ENCODE data around the gene CLSTN2.

The CLSTN2 gene

DNA sequence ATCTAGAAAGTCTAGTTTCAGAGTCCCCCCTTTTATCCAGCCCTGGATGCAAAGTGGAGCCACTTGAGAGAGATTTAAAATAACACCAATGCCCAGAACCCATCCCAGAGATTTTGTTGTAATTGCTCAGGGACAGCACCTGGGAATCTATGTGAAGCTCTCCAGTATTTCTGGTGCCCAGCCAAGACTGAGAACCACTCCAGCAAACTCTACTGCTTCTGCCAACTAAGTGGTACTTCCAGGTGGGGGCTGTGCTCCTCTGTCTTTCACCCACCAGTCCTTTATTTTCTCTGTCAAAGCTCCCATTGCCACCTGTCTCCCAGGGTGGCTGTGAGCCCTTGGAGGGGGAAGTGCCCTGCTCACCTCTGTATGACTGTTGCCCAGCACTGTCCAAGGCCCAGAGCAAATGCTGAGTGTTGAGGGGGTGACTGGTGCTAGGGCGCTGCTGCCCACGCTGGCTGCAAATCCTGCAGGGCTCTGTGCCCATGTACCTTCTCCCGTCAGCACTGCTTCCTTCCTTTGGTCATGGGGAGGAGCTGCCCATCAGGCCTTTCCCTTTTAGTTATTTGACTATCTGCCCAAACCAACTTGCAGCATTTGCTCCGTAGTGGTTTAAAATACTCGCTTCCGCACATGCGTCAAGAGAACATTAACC, 9.4 kb downstream of the CLSTN2 start:
- no peak for DNase-seq

DNA sequence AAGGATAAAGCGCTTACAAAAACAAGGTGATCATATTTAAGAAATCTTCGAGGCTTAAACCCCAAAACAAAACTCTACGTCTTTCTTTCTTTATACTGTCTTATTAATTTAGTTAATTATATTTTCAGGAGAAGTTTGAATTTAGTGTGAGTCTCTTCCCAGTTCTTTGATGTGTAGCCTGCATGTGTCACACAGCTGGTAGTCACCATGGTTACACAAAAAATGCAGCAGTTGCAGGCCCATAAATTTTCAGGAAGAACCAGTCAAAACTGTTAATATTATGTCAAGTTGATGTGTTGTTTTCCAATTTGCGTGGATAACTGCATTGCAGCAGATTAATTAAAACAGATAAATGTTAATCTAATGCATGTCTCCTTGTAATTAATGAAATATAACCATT, 10.4 kb downstream of the CLSTN2 start:
- no peak for DNase-seq

DNA sequence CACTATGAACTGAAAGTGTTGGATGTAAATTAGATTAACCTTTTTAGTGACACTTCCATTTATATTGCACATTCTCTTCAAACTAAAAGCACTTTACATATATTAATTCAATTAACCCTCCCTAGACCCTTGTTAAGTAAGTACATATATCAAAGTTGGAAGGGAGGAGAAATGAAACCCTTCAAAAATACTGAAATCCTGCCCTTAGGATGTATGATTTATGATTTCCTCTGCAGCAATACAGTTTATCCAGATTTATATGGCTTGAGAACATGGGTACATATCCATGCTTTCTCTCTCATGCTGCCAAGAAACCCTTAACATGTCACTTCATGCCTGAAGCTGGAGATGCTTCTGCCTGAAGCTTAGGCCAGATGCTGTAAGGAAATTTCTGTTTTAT, 11.0 kb downstream of the CLSTN2 start:
- DNase-seq: no peak

DNA sequence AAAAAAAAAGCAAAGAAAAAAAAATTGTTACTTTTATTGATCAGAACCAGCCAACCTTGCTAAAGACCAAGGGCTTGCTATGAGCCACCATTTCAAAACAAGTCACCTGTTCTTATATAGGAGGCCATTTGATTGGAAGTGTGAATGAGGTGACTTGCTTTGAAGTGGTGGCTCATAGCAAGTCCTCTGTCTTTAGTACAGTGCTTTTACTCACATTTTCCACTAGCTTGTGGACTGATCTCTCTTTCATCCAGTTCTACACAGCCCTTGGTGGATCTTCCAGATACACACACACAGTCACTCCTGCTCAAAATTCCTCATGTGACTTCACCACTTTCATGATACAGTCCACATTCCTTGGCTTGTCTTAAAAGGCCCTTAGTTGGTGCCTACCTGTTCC, 13.5 kb downstream of the CLSTN2 start:
- no peak for DNase-seq

DNA sequence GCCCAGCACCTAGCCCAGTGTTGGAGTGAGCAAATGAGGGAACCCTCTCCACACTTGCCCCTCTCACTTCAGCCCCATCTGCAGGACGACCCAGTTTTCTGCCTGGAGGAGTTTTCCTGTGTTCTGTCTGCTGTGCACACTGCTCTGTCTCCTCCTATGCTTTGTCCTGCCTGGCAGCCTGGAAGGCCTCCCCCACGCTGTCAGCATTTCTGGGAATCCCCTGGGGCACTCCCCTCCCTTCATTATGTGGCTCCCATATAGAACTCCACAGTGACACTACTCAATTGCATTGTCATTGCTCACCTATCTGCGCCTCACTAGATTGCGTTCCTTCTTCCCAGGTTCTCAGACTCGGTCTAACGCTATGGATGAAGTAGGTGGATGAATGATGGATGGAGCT, 13.9 kb downstream of the CLSTN2 start:
- DNase-seq: no peak

DNA sequence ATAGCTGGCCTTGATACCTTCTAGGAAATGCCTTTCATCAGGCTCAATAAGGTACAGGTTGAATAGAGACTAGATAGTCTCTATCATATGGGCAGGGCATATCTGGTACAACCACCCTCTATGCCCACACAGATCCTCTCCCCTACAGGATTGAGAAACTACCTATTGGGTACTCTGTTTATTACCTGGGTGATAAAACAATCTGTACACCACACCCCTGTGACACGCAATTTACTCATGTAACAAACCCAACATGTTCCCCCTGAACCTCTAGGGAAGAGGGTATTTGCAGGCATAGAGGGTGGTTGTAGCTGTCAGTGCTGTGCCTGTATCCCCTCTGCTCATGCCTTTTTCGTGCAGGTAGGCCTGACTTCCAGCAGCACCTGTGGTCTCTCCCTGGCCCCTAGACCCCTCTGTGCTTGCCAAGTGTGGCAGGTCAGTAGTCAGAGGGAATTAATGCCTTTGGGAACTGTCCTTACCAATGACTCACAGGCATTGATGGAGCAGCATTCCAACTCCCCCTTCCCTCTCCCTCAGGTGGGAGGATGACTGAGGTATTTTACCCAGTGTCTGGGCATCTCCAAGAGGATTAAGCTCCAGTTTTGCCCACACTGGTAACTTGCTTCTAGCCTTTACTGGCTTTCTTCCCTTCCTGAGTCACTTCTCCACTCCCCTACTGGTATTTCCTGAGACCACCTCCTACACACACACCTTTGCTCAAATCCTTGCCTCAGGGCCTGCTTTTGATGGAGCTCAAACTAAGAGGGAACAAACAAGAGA, 18.3 kb downstream of the CLSTN2 start:
- no peak for DNase-seq

DNA sequence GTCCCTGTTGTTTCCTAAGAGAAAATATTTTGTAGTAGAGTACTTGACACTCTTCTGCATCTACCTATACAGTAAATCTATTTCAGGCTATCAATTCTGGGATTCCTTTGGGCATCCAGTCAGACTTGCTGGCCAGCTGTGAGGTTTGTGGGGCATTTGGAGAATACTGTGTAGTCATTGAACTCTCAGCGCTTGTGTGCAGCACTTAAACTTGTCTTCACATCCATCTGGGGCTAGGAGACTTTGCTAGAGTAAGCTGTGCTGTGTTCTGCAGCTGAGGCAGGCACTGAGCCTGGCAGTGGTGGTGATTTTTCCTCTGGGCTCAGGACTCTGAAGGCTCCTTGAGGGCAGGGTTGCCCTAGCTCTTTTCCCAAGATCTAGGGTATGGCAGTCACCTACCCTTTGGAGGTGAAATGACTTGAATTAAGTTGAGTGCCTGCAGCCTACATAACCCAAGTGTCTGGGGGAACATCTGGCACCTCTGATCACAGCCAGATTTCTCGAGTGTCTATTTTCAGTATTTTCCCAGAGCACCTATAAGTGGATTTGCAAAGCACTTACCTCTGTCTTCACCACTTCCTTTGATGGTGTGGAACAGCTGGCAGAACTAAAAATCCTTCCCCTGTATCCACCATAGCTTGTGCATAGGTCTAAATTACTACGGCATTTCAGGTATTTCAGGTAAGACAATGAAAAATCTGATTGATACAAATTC, 19.3 kb downstream of the CLSTN2 start:
- DNase-seq: no peak

DNA sequence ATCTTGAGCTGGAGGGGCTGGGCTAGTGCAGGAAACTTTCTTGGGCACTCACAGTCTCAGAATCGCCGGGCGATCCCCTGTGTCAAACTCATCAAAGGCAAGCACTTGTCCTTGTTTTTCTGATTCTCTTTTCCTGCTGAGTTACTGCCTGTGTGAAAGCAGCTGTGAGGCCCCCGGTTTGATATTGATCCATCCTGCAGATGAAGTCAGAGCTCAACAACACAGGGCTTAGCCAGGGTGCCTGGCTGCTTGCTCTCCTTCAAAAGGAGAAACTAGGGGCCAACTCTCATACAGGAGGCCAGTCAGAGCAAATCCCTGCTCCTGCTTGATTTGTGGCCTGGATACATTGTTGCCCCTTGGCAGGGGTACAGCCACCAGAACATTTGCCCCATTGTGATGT, 22.9 kb downstream of the CLSTN2 start:
- DNase-seq: no peak

DNA sequence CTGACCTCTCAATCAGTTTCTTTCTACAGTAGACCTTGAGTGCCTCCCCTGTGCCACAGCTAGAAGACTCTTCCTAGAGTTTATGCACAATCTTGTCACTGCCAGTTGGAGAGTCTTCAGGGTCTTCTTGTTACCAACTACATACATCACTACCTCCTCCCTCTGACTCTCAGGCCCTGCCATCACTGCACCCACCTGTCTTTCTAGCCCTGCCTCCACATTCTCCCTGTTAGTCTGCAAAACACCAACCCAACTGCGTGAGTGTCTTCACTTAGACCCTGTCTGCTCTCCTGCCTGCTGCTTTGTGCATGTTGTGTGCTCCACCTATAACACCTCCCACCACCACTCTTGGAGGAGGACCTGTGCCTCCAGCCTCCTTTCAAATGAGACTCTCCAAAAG, 34.4 kb downstream of the CLSTN2 start:
- DNase-seq: no peak

DNA sequence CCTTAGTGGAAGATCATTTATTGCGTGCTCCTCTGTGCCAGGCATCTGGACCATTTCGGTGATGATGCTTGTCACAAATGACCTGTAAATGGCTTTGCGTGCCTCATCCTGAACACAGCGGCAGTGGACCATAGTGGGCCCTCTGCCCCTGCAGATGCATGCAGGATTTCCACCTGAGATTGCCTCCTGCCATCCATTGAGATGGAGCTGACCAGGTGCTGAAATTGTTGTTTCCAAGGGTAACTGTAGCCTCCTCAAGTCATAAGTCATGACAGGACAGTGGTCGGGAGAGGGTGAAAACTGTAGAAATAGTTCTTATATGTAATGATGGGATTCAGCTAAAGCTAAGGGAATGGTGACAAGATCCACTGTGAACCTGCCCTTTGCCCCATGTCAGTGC, 35.5 kb downstream of the CLSTN2 start:
- no peak for DNase-seq

DNA sequence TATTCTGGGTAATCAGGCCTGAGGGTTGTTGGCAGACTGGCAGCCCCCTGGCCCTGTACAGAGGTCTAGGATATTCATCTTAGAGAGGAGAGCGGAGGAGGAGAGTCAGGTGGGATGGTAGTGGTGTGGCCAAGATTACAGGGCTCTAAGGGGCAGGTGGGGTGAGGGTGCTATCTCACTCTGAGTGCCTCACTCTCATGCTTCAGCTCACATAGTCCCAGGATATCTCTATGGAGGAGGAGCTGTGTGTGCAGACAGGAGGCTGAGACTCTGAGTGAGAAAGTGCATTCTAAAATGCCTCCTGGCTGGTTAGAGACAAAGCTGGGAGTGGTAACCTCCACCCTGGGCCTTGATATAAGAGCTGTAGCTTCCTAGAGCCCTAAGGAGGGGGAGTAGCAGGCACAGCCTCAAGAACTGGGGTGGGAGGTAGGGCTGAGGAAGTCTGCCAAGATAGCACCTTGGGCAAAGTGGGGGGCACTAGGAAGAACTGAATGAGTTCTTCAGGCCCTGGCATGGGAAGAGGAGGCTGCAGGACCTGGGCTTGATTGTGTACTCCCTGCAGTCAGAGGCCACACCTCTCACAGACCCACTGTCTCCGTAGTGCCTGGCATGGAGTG, 39.9 kb downstream of the CLSTN2 start:
- no peak for DNase-seq

DNA sequence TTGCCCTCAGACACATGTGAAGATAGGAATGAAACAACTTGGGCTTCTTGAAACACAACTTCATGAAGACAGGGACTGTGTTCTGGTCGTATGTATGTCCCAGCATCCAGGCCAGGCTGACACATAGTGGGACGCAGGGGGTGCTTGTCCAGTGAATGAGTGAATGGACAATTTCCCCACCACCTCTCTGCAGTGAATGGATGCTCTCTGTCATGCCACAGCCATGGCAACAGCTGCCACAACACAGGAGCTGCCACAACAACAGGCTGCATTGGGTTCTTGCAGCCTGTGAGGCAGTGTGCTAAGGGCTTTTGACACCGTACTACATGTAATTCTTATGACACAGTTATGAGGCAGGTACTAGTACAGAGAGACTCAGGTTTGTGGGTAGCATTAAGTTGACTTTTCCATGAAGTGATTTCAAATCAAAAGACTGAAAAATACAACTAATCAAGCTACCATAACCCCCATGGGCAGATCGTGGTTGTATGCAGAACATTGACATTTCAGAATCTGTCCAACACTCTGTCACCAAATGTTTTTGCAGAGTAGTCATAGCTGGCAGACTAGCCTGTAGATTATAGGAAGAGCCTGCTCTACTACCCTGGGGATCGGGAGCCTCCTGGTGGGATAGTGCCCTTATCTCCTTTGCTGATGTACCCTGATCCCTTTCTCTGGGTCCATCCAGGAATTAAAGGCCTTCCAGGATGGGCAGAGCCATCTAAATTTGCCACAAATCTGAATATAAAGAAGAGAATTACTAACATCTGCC, 40.8 kb downstream of the CLSTN2 start:
- no peak for DNase-seq

DNA sequence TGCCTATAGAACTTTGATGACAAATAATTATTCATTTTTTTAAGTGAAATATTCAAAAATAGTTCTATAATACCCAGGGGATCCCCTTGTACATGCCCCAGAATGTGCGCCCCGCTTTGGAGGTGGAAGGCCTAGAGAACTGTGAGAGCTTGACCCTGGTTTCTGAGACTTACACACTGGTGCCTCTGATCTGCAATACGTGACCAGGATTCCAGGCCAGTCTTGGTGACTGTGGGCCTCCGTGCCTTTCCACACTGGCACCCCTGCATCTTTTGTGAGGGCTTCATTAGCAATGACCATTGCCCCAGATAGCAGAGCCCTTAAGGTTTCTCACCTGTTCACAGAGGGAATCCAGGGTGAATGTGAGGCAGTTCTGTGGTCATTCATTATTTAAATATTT, 44.0 kb downstream of the CLSTN2 start:
- no peak for DNase-seq

DNA sequence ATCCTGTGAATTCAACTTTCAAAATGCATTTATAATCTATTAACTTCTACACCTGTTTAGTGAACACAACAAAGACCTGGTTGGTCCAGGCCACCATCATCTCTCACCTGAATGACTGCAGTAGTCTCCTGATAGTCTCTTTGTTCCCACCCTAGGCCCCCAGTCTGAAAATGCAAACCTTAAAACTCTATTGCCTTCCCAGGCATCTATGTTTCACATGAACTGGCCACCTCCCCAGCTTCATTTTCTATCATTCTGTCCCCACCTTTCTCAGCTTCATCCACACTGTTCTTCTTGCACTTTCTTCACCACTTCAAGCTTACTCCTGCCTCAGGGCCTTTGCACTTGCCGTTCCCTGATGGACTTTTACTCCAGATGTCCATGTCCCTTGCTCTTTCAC, 45.0 kb downstream of the CLSTN2 start:
- DNase-seq: no peak

DNA sequence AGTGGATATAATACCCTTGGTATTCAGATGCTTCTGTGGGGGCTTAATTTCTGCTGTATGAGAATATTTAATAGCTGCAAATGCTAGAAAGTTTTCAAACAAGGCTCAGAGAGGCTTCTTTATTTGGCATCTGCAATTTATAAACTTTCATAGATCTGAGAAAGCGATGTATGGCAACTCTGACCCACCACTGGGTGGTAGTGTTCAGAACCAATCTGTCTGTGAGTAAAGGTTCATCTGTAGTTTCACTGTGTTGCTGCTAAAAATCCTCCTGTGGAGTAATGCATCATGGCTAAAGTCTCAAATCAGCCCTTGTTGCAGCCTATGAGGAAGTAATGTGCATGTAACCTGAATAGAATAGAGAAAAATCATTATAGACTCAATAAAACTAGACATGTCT, 47.4 kb downstream of the CLSTN2 start:
- DNase-seq: no peak

DNA sequence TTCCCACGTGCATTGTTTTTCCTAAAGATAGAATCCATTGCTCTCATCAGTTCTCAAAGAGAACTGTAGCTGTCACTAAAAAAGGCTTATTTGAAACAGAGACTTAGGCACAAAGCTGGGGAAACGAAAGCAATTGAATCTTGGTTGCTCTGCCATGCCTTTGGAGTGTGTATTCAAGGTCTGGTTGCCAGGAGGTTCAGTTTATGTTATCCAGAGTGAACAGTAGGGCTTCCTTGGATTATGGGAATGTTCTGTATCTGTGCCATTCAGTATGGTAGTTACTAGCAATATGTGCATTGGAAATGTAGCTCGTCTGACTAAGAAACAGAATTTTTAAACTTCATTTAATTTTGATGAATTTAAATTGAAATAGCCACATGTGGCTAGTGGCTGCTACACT, 50.6 kb downstream of the CLSTN2 start:
- no peak for DNase-seq

DNA sequence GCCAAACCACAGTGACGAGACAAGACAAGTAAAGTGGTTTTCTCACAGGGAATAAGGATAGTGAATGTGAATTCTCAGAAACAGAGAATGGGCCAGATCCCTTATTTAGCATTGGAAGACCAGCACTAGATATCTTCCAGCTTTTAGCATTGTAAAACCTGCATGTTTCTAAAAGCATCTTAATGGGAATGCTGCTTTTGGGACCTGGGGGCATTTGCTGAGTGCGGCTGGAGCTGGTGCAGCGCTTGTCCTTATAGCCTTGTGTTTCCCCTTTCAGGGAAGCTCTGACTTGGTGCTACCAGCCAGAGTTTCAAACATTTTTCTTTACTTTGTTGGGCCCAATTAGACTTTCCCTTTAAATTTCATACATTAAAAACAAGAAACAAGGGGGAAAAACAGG, 52.9 kb downstream of the CLSTN2 start:
- no peak for DNase-seq

DNA sequence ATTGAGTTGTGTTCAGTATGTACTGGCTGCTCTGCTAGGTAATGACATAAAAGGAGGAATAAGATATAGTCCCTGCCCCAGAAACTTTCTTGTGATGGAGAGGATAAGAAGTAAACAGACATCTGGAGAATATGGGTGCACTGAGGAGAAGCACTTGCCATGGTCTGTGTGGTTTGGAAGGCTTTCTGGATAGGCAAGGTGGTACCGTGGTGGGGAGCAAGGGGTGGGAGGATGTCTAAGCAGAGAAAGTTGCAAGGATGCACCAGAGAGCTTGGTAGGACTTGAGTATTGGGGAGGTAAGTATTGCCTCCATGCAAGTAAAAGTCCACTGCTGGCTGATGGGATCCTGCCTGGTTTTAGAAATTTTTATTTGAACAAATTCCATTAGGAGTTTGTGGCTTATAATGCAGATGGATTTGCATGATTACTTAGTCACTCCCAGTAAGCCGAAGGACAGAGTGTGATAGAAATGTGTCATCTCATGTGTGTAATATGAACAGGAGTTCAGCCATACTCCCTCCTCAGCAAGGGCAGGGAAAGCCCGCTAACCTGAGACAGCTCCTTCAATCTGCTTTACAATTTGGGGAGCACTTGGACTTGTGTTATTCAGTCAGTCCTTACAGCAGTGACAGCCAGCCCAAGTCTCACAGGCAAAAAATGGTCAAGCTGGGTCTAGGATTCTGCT, 53.6 kb downstream of the CLSTN2 start:
- no peak for DNase-seq

DNA sequence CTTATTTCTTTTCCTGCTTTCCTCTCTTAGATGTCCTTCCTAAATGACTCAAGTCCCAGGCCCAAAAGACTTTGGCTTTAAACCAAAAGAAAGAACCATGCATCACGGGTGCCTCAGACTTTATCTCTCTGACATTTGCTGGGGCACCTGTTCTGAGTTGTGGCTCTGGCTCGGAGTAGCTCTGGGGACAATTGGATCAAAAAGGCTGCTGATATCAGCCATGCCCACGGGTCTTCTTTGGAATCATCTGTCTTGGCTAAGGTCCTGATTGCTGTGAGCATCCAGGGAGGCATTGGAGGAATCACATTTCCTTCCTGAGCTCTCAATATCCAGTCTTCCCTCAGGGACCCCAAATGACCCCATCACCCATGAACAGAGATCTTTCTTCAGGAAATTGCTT, 59.9 kb downstream of the CLSTN2 start:
- no peak for DNase-seq

DNA sequence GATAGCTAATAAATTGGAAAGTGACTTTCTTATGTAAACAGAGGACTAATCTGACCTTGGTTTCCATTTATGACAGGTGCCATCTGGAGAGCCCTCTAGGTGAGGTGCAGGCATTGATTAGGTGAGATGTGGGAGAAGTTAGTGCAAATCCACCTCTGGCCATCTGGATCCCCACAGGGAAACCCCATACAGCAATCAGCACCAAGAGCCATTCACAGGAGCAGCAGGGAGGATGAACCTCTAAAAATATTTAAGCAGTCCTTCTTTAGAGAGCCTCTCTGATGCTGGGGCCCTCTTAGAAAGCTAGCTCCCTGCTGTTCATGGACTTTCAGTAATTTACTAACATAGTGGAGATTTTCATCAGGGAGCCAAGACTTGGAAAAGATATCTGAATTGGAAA, 69.3 kb downstream of the CLSTN2 start:
- no peak for DNase-seq

DNA sequence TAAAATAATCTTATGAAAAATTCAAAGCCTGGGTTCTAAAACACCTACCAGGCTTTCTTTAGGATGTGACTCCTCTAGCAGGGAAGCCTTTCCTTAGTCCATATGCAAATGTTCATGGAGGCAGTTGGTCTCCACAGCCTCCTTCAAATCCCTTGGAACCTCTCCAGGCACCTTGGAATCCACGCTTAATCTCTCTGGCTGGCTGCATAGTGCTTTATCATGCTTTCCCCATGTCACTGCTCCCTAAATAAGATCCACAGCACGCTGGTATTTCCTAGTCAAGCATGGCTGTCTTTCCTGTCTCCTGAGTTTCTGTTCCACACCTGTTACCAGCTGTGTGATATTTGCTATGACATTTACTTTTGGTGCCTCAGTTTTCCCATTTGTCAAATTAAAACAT, 71.3 kb downstream of the CLSTN2 start:
- DNase-seq: no peak

DNA sequence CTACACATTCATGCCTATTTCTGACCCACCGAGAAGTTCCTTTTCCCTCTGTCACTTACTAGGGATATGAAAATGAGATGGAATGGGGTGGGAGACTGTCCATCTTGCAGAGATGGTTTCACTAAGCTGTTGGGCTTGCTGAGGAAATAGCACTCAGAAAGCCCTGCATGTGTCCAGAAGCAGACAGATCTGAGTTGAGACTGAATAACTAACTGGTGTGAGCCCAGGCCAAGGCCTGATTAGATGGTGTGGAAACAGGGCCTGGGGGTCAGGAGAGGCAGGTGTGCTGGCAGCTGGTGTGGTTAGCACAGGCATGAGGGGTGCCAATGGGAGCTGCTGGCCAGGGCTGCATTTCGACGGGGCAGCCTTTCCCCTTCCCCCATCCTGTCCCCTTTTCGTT, 72.1 kb downstream of the CLSTN2 start:
- DNase-seq: no peak
